ENCODE data around the gene MYO16. TPM values are rescaled to one million over a fixed set of nuclear protein-coding genes. Genes with fewer than 3 reads are reported as not detected.
A peak's percentile ranks its signal among the peaks of the same experiment; 100 is the strongest.

The MYO16 gene
- total and polyA plus RNA-seq, 12 donors = 0.56 to 2.4 (median 1.4) TPM

DNA sequence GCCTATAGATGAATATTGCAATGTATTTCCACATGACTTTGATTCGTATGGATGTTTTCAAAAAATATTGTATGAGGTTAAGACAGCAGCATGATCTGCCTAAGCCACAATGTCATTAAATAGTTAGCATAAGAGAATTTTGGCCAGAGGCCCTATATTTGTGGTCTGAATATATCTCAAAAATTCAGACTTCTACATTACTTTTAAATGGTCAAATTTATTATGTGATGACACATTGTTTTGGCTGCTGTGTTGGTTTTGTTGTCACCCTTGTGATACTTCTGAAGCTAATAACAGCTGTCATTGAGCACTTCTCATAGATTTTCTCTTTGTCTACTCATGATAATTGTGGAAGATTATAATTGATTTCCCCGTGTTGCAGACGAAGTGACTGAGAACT is 288.2 kb downstream of the MYO16 start:
- H3K9me3 ChIP-seq (replicated peaks in 1 of 3) = no peaks in the 10 kb centered on the region
- no peaks in the 10 kb centered on the region for H3K27me3 ChIP-seq
- intact Hi-C loops (cut with DNase I) = no loop called here
- H3K27ac ChIP-seq = peak overlapping the region; percentile 82 to 100 (median 96)
- no peak for TF ChIP-seq POLR2A (IDR thresholded peaks at IDR 0.05)
- TF ChIP-seq, protein P1, sequence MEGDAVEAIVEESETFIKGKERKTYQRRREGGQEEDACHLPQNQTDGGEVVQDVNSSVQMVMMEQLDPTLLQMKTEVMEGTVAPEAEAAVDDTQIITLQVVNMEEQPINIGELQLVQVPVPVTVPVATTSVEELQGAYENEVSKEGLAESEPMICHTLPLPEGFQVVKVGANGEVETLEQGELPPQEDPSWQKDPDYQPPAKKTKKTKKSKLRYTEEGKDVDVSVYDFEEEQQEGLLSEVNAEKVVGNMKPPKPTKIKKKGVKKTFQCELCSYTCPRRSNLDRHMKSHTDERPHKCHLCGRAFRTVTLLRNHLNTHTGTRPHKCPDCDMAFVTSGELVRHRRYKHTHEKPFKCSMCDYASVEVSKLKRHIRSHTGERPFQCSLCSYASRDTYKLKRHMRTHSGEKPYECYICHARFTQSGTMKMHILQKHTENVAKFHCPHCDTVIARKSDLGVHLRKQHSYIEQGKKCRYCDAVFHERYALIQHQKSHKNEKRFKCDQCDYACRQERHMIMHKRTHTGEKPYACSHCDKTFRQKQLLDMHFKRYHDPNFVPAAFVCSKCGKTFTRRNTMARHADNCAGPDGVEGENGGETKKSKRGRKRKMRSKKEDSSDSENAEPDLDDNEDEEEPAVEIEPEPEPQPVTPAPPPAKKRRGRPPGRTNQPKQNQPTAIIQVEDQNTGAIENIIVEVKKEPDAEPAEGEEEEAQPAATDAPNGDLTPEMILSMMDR (IDR thresholded peaks at IDR 0.05) = no peak
- peaks cover 37 to 53% of the 10 kb centered on the region in 2 donors for H3K4me1 ChIP-seq (replicated peaks in 1 of 2)
- no peak overlapping the region for H3K4me3 ChIP-seq
- H3K36me3 ChIP-seq (replicated peaks in 1 of 2) = no peaks in the 10 kb centered on the region
- WGBS, 4 donors = 47 to 70% (median 63%) methylated on average over 3 of the region's 3 CpGs
- DNase-seq = no peak

DNA sequence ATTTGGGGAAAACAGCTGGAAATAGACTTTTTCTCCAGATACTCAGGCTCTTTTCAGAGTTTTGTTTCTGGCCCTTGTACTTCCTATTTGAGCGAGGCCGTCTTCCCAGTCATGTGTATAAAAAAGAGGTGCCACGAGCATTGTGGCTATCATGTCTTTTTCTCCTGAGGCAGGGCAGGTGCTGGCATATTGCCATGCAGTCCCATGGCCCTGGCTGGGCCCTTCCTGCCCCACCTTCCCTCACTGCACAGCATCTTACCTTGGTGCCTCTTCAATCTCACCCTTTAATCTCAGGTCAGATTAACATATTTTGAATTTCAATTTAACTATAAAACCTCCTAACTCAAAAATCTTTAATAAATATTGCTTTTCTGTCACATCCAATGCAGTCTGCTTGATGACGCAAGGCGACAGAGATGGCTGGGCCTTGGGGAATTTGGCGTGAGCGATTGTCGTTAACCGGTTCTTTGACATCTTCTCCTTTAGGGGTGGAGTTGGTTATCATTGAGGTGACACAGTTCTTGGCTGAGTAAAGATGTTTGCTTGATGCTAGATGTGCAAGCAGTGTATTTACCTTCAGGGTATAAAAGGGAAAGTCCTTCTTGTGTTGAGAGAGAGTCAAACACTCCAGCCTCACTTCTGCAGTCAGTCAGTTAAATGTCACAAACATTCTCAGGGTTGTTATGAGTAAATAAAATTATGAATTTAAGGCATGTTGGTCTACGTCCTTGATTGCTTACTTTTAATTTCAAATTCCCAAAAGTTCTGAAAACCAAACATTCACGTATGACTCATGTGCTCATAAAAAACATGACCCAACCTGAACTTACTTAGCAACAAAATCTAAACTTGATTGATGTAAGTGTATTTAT is 289.9 kb downstream of the MYO16 start:
- Histone ChIP-seq H3K4me3 (no peak overlapping the region), H3K36me3 (replicated peaks in 1 of 2) (no peaks in the 10 kb centered on the region), H3K9me3 (replicated peaks in 1 of 3) (no peaks in the 10 kb centered on the region), H3K27ac (peak overlapping the region; percentile 3 to 100 (median 75)), H3K27me3 (no peaks in the 10 kb centered on the region), H3K4me1 (replicated peaks in 1 of 2) (peaks cover 37 to 53% of the 10 kb centered on the region in 2 donors)
- TF ChIP-seq, protein P1 (IDR thresholded peaks at IDR 0.05) = no peak
- peak in 1 of 2 donors; percentile 25 for TF ChIP-seq POLR2A (IDR thresholded peaks at IDR 0.05)
- intact Hi-C loops (cut with DNase I) = no loop called here
- 47 to 68% (median 56%) methylated on average over 11 of the region's 11 CpGs for WGBS, 4 donors
- DNase-seq = peak in 5 of 7 donors; percentile 27 to 66 (median 44)

DNA sequence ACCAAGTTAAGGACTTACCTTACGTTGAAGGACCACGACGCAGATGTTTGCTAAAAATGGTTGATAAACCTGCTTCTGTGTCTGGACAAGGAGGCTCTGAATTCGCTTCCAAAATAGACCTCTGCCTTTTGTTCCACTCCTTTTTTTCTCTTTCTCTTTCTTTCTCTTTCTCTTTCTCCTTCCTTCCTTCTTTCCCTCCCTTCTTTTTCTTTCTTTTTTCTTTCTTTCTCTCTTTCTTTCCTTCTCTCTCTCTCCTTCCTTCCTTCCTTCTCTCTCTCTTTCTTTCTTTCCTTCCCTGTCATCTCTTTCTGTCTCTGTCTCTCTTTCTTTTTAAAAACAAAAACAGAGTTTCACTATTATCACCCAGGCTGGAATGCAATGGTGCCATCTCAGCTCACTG is 290.7 kb downstream of the MYO16 start:
- no peaks in the 10 kb centered on the region for H3K27me3 ChIP-seq
- peaks cover 37 to 46% of the 10 kb centered on the region in 2 donors for H3K4me1 ChIP-seq (replicated peaks in 1 of 2)
- no peaks in the 10 kb centered on the region for H3K36me3 ChIP-seq (replicated peaks in 1 of 2)
- WGBS, 4 donors = 48 to 75% (median 57%) methylated on average over 3 to 4 of the region's 4 CpGs
- TF ChIP-seq POLR2A (IDR thresholded peaks at IDR 0.05) = no peak
- TF ChIP-seq, protein P1 (IDR thresholded peaks at IDR 0.05) = no peak
- no peak for DNase-seq
- no peak overlapping the region for H3K4me3 ChIP-seq
- peak overlapping the region in 4 of 5 donors; percentile 7 to 96 (median 69) for H3K27ac ChIP-seq
- H3K9me3 ChIP-seq (replicated peaks in 1 of 3) = no peaks in the 10 kb centered on the region
- intact Hi-C loops (cut with DNase I) = no loop called here

DNA sequence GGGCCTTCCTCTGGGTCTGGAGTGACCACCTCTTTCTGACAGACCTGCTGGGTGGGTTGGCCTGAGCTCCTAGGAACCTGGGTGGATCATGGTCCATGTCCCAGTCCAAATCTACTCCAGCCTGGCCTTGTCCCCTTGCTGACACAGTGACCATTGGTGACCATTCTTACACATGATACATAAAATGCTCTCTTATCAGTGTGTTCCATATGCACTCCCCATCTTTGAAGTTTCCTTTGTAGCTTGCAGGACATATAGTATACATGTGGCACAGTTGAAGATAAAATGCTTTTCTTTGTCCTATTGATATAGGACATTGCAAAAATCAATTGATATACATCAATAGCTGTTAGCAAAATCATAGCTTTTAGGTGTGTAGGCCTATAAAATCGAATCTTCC is 291.8 kb downstream of the MYO16 start:
- Histone ChIP-seq H3K9me3 (replicated peaks in 1 of 3) (no peaks in the 10 kb centered on the region), H3K4me1 (replicated peaks in 1 of 2) (peaks cover 32 to 38% of the 10 kb centered on the region in 2 donors), H3K36me3 (replicated peaks in 1 of 2) (no peaks in the 10 kb centered on the region), H3K27ac (no peak overlapping the region), H3K4me3 (no peak overlapping the region), H3K27me3 (no peaks in the 10 kb centered on the region)
- no peak for TF ChIP-seq POLR2A (IDR thresholded peaks at IDR 0.05)
- TF ChIP-seq, protein P1 (IDR thresholded peaks at IDR 0.05) = no peak
- DNase-seq = no peak
- 71 to 86% (median 75%) methylated on average over 1 of the region's 1 CpG for WGBS, 4 donors
- intact Hi-C loops (cut with DNase I) = no loop called here
